Stimulated activated CD8-positive, alpha-beta memory T cell treated with anti-CD3 and anti-CD28 coated beads, Interleukin-4, amount 100 ng/mL, for 1 hour (primary cell): ENCODE data around the gene HIVEP2.

Source experiments
- DNase-seq, 2 donors: peaks; one replicate each; pipeline ENCODE4 v3.0.0-alpha.2; 2020; ENCODE audit warnings: low read depth in 2 of 2, low spot score in 1 of 2

Gene HIVEP2

DNA sequence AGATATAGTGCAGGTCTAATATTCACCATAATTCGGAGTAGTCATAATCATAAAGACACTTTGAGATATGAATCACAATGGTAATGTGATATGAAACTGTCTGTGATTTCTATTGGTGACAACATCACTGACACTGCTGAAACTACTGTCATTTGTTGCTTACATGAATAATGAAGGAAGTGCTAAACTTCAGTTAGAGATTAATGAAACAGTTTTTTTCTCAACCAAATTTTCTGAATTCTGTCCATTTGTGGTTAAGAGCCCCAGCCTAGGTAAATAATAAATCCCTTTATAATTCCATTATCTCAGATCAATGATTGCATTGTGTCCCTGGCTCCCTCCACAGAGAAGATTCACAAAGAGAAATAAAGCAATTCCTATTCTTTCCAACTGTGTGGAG, 122.6 kb downstream of the HIVEP2 start:
- DNase-seq: no peak

DNA sequence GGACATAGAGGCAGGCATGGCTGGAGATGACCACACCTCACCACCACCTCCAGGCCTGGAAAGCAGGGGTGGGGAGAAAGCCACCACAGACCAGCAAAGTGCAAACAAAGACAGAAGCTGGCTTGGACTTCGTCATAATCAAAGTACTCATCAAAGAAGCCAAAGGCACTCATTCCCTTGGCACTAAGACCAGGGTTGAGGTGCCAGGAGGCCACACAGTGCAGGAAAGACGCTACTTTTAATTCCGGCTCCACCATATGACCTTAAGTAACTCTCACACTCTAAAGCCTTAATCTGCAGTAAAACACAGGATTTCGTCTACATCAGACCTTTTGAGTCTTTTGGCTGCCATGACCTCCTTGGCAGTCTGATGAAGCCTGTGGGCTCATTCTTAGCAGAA, 123.1 kb downstream of the HIVEP2 start:
- DNase-seq: no peak

DNA sequence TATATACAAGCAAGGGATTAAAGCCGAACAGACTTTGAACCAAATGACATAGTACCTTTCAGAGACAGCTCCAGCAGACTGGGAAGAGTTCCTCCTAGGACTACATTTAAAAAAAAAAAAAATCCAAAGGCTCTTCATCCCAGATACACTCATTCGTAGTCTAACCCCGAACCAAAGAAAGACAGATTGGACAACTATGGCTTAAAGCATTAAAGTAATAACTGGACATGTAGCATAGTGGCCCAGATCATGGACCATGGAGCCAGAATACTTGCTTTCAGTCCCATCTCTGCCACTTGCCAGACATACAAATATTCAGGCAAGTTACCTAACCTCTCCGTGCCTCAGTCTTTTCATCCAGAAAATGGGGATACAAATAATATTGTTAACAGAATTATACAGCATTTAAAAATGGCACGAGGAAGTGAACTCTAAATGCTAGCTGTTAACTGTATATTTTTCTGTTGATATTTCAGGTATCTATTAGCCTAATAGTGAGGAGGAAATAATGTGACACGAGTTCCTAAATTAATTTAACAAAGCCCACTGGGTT, 123.7 kb downstream of the HIVEP2 start:
- DNase-seq: no peak

DNA sequence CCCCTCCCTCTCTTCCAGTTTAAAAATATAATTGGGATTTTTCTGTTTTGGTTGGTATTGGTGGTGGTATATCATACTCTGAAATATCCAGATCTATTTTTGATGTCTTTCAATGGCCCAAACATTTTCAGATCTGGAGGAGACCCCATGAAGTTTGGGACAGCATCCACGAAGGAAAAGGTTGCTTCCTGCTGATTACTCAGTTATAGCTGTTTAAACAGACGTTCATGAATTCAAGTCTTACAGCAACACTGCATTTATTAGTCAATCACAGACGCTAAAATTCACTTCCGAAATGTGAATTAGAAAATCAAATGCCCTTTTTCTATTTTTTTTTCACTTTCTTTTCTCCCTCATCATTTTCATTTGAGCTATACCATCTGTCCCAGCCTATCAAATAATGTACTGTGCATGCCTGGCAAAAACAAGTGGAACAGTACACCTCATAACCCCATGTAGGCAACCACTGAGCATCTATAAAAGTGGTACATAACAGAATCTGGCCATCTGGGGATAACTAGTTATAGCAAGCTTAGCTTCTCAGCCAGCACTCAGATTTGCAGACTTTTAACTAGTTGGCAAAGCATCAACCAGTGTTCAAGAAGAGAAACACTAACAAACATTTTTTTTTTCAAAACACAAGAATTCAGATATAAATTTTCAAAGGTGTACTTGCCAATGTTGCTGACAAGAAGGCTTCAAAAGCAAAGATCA, 124.5 kb downstream of the HIVEP2 start:
- DNase-seq: no peak

DNA sequence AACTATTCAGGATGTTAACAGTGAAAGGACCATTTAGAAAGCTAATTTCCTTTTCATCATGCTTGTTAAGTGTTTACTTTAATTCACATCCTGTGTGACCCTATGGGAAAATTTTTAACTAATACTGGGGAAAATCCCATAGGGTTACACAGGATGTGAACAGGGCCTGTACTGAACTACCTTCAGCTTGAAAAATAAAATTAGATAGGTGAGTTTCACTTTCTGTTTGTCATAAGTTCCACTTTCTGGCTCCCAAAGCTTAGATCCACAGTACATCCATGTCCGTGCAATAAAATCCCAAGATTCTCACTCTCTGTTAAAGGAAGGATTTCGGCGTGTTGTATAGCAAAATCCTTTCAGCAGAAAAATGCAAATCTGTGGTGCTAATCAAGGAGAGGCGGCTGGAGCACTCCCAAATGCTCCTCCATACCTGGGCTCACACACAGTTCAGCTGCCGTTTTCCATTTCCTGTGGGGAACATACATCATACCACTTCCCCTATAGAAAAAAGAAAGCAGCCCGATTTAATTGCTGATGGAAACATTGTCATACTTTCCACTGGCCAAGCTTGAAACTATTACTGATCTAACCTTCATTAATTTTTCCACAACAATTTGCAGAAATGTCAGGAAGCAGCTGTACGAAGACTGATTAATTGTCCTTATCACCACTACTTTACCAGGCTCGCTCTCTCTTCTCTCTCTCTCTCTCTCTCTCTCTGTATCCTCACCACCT, 125.2 kb downstream of the HIVEP2 start:
- peak in 1 of 2 donors; percentile 25 for DNase-seq

DNA sequence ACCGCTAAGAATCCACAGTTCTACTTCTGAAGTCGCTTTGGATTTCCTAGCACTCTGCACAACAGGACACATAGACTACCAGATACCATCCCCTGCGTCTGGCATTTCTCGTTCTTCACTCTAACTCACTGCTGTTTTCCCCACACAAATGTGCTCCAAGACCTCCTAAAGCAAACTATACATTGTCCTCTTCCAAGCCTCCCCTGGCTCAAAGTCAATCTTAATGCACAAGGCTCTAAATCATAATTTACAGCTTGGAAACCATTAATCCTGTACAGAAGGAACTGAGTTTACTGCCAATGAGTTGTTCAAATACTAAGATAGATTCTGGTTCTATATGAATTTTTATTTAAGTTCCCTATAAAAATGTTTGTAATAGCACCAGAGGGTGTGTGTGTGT, 128.5 kb downstream of the HIVEP2 start:
- DNase-seq: no peak

DNA sequence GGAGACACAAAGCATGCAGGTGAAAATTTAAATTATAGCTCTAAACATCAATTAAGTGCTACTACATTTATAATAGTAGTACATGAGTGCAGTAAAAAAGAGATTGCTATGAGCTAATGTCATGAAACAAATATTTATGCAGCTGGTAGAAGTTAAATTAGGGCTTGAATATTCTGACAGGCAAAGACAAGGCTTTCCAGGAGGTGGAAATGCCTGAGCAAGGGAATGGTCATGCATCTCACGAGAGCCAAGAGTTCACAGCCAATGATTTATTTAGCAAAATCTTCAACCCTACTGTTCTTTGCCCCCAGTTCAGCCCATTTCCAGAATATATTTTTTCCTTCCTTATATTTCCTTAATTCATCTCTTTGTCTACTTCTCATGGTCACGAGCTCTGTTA, 128.9 kb downstream of the HIVEP2 start:
- DNase-seq: no peak

DNA sequence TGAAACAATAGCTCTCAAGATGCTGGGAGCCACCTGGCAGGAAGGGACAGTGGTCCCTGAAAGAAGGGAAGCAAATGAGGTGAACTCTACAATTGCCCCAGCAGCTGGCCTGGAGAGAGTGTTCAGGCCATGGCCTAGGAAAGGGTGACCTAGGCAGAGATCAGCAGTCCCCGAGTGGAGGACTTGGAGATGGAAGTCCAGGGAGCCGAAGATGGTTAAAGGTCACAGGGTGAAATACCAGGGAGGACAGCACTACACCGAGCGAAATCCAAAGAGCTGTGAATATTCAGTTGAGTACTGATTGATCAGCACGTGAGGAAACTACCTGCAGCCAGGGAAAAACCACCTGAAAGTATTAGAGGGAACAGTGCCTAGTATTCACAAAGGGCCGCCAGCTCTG, 133.1 kb downstream of the HIVEP2 start:
- DNase-seq: no peak

DNA sequence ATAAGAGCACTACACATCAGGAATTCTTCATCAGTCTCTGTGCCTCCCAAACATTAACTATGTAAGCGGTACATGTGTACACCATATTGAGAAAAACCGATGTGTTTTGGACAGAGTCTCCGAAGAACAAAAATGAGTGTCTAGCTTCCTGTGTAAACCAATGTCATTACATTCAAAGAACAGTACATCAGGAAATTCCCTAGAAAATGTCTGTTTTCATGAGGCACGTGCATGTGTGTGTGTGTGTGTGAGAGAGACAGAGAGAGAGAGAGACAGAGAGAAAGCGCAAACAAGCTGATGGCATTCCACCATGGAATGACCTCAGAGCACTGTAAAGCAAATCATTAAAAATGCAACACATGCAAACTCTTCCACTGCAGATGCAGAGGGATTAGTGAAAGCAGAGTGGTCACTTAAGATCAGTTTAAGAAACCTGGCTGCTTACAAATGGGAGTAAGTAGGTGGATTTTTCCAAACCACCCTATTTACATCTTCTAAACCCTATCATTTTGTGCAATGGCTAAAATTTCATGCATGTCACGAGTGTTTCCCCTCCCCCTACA, 133.9 kb downstream of the HIVEP2 start:
- no peak for DNase-seq

DNA sequence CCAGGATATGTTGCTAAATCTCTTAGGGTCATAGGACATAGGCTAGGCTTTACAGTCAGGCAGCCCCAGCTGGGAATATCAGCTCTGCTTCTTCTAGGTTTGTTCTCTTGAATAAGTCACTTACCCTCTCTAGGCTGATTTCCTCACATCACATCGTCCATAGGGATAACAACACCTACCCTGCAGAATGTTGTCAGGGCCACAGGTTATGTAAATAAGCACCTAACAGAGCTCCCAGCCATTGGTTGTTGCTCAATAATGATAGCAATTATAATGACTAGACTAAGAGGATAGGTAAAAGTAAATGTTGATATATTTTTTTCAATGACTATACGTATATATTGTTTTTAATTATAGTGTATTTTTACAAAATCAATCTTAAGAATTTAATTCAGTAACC, 135.0 kb downstream of the HIVEP2 start:
- no peak for DNase-seq

DNA sequence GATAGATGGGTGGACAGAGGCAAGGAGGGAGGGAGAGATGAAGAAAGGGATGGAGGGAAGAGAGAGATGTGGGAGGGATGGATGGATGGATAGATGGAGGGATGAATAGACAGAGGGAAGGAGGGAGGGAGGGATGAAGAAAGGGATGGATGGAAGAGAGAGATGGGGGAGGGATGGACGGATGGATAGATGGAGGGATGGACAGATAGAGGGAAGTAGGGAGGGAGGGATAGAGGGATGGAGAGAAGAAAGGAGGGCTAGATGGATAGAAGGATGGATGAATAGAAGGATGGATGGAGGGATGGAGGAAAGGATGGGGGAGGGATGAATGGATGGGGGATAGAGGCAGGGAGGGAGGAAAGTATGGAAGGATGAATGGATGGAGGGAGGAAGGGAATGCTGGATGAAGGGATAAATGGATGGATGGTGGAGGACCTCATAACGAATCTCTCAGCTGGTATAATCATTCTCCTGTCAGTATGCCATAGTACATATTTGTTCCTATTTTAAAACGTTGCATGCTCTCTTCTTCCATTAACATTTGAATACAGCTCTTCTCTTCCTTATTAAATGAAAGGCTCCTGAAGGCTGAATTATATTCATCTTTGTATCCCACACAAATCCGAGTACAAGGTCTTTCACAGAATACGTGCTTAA, 136.4 kb downstream of the HIVEP2 start:
- no peak for DNase-seq

DNA sequence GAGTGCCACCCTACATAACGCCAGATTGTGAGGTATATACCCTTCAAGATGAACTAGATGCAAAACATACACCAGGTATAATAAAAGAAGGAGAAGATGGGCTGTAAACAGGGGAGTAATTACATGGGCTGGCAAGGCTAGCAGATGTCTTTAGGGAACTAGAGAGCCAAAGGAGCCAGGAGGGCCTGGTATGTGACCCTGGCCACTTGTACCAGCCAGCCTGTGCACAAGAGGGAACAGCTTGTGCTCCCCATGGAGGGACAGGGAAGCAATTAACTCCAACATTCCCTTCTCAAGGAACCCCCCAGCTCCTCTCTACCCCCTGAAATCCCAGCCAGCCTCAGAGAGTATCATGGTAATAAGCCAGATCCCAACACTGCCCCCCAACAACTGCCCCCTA, 139.9 kb downstream of the HIVEP2 start:
- no peak for DNase-seq

DNA sequence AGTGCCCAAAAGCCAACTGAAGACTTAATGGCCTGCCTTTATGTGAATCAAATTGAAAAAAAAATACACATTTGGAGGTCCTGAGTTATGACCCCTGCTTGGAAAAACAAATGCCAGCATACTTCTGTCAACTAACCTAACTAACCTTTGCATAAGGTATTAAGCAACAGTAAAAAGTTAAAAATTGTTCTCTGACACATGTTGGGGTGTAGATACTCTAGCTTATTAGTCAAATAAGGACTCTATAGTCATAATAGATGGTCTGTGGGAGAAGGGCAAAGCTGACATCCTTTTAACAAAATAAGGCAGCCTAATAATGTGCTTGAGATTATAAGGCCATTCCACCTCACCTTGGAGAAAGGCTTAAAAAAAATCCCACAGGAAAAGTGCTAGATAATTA, 140.5 kb downstream of the HIVEP2 start:
- DNase-seq: no peak

DNA sequence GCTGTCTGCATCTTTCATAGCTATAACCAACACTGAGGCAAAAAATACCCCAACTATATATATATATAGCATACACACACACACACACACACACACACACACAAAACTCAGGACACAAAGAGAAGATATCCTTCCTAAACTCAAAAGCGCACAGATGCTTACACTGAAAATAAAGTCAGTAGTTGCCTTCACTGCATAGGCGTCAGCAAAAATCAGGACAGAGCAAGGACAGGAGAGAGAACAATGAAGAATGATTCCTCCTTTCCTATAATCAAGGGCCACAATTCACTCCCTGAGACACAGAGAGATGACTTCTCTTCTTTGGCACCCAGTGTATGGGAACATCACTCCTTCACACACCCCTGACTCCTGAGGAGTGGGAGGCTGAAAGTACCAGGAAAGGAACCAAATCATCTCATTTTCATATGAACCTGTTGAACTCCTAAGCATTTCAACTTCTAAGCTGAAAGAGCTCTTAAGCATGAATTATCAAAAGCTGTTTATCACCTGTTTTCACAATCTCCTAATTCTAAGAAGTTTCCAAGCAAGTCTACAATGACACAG, 141.4 kb downstream of the HIVEP2 start:
- no peak for DNase-seq

DNA sequence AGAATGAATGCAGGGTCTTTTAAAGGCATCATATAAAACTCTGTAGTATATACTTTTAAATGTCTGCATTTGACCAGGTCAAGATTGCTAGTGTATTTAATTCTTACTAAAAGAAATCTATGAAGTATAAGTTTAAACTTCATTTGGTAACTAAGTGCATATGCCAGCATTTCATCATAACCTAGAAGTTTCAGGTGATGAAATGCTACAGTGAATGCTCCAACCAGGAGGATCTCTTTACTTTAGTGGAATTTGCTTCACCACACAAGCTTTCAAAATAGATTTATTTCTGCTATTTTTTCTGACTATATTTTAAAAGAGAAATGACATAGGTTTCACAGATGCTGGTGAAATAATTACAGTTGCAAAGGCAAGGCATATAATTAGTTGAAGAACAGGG, 141.9 kb downstream of the HIVEP2 start:
- DNase-seq: no peak

DNA sequence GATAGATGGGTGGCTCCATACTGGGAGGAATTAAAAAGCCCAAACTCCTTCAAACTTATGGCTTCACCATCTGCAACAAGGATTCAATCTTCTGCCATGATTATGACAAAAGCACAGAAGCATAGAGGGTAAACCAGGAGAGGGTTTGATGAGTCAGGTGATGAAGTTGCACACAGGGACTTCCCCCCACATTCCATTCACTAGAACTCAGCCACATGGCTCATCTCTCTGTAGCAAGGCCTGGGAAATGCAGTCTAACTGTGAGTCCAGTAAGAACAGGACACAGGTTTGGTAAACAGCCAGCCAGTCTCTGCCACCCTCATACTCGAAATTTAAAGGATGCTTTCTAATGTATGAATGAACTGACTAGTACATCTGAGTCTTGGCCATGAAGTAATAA, 142.9 kb downstream of the HIVEP2 start:
- DNase-seq: no peak

DNA sequence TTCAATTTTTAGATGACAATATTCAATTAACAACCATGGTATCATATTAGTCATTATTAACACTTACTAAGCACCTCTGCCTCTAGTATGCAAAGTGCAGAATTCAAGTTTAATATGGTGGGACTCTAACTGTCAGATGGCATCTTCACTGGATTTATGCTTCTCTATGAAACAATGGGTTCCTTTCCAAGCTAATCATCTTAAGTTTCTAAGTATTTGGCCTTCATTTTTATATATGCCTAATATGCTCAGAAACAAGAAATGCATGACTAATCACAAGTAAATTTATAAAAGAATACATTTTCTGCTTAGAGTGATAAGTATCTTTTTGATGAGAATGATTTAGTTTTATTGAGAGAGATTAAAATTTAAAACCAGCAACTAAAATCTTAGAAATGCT, 144.7 kb downstream of the HIVEP2 start:
- no peak for DNase-seq

DNA sequence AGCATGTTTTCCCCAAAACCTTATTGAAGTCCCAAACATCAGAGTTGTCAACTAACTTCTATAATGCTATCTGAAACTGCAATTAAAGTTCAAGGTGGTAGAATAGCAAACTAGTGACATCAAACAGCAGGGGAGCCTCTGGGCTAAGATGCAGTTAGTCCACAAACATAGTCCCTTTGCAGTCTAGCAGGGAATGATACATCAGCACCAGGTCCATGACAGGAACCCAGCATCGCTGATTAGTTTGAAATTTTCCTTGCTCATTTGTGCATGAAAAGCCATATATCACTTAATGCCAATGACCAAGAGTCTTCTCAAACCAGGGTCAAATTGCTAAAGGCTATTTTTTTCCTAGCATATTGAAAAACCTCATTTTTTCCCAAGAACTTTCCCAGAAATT, 145.3 kb downstream of the HIVEP2 start:
- DNase-seq: no peak

DNA sequence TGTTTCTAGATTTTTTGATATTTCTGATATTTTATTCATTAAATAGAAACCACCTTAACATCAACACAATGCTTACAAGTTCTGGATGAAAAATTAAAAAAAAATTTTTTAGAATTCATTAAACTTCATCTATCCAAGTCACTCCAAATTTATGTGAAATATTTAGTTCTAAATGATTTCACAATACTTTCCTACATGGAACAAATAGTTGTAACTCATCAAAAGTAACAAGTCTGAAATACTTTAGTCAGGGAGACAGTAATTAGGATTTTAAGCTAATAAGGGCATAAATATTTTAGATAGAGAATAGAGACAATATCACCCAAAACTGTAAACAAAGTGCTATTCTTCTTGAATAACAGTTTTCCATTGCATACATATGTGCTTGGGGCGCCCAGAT, 147.8 kb downstream of the HIVEP2 start:
- no peak for DNase-seq

DNA sequence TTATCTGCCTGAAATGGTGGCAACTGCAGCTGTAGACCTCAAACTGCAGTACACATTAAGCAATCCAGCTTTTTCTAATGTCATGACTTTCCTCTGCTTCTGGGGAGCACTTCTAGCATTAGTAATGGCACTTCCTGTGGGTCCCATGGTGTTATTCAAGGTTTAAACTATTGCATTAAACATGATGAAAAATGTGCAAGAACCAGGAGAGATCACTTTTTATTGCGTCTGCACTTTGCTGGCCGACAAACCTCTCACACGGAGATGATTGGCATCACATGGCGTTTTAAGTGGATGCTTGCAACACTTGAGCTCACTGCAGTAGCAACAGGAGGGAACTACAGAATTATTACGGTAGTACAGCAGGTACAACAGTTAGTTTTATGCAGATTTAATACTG, 148.4 kb downstream of the HIVEP2 start:
- DNase-seq: no peak

DNA sequence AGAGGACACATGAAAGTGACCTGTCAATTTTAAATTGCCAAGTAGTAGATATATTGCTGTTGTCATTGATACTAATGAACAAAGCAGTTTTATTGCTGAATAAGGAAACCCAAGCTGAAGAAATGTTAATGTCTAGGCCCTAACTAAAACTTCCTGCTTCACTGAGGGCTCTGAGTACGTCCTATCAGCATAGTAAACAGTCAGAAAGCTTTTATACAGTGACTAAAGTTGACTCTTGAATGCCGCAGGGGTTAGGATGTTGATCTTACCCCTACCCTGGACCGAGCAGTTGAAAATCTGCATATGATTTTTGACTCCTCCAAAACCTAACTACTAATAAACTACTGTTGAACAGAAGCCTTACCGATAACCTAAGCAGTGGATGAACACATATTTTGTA, 149.0 kb downstream of the HIVEP2 start:
- no peak for DNase-seq

DNA sequence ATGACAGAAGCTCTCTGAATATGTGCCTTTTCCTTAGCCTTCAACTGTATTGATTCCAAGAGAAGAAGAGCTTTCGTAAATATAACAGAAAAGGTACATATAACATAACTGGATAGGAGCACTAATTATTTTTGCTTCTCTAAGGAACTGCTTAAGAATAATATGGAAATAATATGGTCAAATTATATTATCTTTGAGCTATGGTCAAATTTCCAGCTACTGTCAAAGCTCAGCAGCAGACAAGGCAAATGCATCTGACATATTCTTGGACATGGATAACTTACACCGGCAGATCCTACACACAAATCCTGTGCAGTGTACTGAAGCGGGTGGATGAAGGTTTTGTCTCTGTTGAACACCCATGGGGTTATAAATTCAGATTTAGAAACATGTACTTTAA, 150.6 kb downstream of the HIVEP2 start:
- no peak for DNase-seq
